HG03575 (cell line): ENCODE data around the gene LNPEP.

Experiments used
- ATAC-seq: cut with Tn5 transposase; IDR thresholded peaks from one replicate; pipeline ENCODE4 v1.9.1; 2021; ENCODE audit not compliant: unreplicated experiment, insufficient number of reproducible peaks, low FRiP score; ENCODE audit errors: extremely low read depth

LNPEP gene

GRCh38 chr5:96952118-96952750, 16.4 kb downstream of the LNPEP start:
- no peak for ATAC-seq

DNA sequence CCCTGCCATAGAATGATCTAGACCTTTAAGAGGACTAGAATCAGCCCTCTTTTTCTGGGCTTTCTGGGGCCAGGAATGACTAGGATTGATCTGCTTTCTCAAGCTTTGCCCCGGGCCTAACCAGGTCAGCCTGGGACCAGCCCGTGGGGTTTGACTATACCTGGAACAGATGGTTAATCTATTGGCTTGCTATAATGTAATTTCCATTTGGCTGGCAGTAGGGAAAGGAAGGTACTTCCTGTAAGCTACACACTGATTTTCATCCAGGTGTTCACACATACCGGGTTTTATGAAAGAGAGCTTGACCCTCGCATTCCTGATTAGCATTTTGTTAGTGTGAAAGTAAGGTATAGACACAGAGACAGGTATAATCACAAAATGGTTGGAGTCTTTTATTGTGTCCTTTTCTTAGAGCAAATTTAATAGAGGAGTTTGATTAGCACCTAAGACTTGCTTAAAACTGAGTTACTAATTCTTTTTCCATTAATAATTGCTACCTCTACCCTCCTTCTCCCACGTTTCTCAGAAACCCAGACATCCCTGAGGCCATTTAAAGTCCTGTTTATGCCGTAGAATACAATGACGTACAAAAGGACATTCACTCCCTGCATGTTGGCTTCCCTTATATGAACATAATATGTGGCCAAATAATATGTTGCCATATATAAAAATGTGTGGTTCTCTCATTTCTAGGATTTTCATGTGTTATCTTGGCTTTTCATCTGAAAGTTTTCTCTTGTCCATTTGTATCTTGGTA, 17.3 kb downstream of the LNPEP start:
- no peak for ATAC-seq

DNA sequence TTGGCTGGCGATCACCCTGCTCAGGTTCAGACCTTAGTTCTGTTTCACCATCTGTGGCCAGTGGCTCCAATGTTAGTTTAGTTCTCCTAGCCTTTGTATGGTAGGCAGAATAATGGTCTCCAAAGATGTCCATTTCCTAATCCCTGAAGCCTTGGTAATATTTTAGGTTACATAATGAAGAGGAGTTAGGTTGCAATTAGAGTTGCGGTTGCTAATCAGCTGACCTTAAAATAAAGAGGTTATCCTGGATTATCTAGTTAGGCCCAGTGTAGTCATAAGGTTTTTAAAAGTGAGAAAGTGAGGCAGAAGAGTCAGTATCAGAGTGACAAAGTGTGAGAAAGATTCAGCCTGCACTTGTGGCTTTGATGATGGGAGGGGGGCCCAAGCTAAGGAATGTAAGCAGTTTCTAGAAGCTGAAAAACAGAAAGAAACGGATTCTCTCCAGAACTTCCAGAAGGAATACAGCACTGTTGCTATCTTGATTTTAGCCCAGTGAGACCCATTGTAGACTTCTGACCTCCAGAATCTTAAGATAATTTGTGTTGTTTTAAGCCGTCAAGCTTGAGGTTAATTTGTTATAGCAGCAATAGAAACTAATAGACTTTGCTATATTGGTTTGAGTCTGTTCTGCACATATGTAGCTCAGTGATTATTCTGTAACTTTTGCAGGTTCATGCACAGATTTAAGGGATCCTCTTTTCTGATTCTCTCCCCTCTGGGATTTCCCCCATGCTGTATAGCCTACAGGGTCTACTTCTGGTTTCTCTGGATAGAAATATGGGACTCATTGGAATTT, 21.6 kb downstream of the LNPEP start:
- peak; percentile 15 for ATAC-seq

DNA sequence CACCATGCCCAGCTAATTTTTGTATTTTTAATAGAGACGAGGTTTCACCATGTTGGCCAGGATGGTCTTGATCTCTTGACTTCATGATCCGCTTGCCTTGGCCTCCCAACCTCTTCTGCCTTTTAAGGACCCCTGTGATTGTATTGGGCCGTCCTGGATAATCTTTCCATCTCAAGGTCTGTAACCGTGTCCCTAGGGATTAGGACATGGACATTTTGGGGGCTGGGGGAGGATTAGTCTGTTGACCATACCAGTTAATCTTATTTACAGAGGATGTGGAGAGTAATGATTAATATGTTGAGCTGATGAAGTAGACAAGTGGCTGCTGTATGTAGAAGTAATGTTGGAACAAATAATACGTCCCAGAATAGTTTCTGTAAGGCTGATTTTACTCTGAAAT, 23.1 kb downstream of the LNPEP start:
- no peak for ATAC-seq

- ATAC-seq = peak; percentile 37
Measured at GRCh38 chr5:96961053-96961452, 25.2 kb downstream of the LNPEP start.

DNA sequence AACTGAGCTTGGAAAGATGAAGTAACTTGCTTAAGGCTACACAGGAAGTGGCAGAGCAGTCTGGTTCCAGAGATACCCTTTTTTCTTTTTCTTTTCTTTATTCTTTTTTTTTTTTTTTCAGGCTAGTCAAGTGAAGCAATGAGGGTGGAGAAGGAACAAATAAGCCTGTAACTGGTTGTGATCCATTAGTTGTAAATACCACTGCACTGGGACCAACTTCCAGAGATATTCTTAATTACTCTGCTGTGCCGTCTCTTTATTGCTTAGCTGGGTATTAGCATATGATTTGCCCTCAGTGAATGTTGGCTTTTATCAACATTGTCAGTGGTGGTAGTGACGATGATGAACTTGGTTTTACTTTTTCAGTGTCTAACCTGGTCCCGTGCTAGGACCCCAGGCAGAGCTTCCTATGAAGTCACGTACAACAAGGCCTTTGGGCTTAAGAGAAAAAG, 26.7 kb downstream of the LNPEP start:
- no peak for ATAC-seq

DNA sequence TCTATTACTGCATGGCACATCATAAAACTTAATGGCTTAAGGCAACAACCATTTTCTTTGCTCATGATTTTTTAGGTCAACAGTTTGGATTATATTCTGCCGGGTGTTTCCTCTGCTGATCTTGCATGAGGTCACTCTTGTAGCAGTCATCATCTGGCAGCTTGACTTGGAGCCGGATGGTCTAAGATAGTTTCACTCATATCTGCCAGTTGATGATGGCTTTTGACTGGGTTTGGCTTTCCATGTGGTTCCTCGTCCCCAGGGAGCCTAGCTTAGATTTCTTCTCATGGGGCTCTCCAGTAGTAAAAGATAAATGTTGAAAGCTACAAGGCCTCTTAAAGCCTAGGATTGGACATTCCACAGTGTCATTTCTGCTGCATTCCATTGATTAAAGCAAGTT, 27.4 kb downstream of the LNPEP start:
- peak; percentile 31 for ATAC-seq

DNA sequence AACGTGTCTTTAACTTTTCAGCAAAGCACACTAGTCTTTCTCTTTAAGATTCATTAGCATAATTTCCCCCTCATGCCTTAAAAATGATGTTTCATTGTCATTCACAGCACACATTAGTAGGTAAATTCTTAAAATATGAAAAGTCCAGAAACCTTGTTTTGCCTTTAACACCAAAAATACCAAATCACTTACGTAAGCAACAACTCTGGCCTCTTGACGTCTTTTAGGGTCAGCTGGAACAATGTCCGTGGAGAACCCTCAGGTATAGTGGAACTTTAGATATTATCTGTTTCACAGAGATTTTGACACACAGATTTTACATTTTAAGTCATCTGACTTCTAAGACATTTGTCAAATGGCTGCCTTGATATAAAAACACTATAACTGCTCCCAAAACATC, 30.9 kb downstream of the LNPEP start:
- ATAC-seq = no peak

- no peak for ATAC-seq
Measured at GRCh38 chr5:96967400-96967799, 31.5 kb downstream of the LNPEP start.

DNA sequence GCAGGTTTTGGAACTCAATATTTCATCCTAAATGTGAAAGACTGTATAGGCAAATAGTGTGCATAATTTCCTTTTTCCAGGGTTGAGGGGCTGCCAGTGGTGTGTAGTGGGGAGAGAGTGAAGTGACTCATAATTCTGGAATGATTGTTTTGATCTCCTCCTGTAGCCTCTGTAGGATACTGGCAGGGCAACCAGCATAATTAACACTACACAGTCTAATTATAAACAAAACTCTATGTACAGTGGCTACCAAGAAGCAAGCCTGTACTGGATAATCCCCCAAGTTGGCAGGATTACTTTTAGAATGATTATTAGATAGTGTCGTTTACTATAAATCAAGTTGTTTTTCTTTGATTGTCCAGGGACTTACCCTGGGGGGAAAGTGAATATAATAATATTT, 32.2 kb downstream of the LNPEP start:
- no peak for ATAC-seq

- no peak for ATAC-seq
Measured at GRCh38 chr5:96968614-96969013, 32.7 kb downstream of the LNPEP start.

- ATAC-seq = no peak
Measured at GRCh38 chr5:96969366-96969765, 33.5 kb downstream of the LNPEP start.

DNA sequence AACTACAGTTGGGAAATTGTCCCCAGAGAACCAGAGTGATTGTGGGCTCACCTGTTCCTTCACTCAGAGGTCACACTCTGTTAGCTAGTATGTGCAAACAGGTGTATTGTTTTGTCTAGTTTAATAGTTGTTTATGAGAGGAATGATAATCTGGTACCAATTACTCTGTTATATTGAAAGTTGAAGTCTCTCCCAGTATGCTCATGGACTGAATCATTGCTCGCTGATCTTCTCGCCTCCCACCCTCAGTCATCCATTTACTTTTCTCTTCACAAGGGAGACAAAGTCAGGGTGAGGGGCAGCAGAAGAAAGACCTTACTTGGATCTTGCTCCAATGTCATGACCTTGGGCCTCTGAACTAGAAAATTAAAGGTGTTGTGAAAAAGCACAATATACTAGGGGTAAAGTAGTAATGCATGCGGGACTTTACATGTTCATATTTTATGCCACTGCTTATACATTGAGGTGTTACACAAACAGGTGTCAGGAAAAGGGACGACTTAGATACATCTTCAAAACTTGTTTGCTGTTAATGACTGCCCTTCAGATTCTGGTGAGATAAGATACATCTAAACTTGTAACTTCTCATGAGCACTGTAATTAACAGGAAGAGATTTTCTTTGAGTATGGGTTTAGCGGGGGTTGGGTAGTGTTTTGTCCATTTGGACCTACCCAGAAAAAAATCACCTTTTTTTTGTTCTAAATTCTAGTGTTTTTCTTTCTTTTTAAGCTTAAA, 36.9 kb downstream of the LNPEP start:
- no peak for ATAC-seq

DNA sequence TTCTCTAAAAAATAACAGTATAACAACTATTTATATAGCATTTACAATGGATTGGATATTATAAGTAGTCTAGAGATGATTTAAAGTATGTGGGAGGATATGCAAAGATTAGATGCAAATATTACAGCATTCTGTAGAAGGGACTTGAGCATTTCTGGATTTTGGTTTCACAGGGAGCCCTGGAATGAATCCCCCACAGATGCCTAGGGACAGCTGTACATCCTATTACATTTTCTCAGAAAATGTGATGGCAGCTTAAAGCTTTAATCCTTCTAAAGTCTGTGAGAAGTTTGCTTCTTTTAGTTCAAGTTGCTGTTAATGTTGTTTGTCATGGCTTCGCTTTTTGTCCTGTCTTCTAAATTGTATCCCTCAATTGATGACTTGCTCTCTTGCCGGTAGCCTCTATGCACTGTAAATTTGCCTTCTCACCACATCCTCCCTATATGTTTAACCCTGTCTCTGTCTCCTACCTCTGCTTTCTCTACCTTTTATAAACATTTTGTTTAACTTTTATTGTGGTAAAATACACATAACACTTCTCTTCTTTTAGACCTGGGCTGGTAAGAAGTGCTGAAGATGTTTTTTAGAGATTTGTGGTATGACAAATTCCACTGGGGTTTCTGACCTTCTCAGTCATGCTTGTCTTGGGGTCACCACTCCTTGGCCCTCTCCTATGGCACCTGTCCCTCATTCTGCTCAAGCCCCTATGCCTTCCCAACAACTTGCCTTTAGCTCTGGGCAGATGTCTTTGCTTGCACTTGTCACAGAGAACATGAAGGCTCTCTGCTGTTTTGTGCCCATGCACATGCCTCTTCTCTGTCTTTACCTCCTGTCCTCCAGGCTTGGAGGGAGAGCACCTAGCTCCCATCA, 37.9 kb downstream of the LNPEP start:
- no peak for ATAC-seq

DNA sequence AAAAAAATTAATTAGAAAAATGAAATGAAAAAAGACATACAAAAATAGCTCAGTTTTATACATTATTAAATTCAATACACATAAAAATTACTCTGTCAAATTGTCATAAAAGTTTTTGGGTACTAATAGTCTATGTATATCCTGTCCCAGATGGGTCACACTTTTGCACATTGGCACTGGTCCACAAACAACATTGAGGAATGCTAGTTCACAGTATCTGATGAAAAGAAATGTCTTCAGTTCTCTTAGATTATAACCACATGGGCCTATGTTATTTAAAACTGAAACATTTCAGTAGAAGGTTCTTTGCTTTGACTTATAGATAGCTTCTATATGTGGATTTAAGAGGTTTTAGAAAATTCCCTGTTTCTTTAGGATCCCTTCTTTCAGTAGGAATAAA, 39.8 kb downstream of the LNPEP start:
- ATAC-seq = no peak

DNA sequence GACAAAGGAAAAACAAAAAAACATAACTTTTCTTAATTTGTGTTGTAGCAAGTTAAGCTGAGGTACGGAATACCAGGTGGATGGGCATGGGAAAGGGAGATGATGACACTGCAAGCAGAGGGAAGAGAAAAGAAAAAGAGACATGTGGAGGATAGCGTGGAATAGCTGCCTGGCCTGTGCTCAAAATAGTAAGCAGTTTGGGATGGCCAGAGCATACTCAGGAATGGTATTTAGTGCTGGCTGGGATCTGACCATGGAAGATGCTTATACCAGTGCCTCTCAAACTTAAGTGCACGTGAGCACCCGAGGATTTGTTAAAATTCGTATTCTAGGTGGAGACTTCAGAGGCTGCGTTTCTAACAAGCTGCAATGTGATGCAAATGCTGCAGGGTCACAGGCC, 41.3 kb downstream of the LNPEP start:
- no peak for ATAC-seq

DNA sequence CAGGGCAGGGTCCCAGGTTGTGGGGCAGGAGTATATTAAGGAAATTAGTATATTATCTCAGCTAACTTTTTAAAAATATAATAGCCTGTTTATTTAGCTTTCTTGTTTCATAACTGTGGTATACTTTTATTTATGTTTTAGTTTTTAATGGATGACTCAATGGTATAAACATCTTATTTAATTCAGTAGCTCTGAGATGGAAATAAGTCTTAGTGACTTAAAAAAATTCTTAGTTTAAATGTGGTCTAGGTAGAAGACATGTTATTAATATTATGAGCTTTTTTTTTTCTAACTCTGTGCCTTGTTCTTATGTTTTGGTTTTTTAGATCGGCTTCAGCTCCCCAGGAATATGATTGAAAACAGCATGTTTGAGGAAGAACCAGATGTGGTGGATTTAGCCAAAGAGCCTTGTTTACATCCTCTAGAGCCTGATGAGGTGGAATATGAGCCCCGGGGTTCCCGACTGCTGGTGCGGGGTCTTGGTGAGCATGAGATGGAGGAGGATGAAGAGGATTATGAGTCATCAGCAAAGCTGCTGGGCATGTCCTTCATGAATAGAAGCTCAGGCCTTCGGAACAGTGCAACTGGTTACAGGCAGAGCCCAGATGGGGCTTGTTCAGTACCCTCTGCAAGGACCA, 43.1 kb downstream of the LNPEP start:
- ATAC-seq = no peak
